Stimulated activated CD4-positive, alpha-beta T cell treated with anti-CD3 and anti-CD28 coated beads, Interleukin-4, amount 100 ng/mL, for 24 hours (primary cell): Measurements from ENCODE around the gene PPIA.

ENCODE experiments used
- DNase-seq: peaks from one replicate; pipeline ENCODE4 v3.0.0-alpha.2; 2020

PPIA gene

DNA sequence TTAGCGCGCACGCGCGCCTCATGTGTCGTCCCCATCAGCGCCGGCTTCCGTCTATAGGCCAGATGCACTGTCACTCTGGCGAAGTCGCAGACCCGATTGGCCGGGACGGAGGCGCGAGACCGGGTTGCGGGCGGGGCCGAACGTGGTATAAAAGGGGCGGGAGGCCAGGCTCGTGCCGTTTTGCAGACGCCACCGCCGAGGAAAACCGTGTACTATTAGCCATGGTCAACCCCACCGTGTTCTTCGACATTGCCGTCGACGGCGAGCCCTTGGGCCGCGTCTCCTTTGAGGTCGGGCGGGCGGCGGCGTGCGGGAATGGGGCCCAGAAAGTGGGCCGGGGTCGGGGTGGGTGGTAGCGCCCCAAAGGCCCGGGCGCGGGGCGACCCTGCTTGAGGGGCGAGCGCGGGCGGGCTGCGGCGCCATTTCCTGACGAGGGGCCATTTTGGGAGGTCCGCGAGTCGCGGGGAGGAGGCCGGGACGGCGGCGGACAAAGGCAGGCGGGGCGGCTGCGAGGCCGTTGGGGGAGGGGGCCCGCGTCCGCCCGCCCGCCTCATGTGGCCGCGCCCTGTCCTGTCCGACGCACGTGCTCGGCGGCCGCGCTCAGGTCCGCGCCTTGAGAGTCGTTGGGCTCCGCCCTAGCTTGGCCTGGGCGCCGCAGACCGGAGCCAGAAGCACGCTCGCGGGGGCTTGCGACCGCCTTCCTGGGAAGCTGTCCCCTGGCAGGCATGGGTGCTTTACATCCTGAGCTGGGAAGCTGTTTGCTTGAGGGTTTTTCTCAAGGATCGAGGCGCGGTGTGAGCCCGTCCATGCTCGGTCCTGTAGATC, at the start of gene PPIA:
TSS of gene PPIA (plus strand) at position 178 of the 825 bp plus-strand sequence. CDS start at position 222, 44 bp downstream.
- peak; percentile 99 for DNase-seq

DNA sequence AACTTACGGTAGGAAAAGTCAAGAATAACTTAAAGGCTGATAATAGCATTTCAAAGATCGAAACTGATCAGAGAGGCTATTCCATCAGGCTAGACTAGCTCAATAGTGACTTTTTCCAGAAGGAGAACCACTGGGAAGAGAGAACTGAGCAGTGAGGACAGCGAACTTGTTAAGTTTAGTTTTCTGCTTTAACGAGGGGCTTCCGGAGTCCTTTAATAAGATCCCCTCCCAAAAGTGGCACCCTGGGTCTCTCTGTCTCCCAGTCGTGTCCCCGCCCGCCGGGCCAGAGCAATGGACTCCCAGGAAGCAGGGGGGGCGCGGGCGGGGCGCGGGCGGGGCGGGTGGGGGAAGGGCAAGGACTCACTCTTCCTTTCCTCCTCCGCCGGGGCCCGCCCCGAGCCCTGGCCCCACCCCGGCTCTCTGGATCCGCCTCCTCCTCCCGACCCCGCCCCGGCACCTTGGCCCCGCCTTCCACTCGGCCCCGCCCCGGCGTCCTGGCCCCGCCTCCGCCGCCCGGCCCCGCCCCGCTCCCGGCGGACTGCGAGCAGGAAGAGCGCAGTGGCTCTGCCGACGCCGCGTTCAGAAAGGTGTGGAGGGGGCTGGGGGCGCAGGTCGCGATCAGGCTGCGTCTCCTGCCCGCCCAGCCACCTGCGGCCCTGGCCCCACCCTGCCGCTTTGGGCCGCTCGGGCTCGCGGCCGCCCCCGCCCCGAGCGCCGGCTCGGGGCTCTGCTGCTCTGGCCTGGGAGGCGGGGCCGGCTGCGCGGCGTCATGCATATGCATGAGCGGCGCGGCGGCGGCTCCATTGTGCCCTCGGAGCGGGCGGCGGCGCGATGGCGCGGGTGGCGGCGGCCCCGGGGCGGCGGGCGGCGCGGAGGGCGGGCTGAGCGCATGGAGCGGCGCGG, 48.2 kb upstream of the PPIA start, which contains the start of gene ZMIZ2:
TSS of gene ZMIZ2 (plus strand) at position 803 of the 903 bp plus-strand sequence. CDS start 7,403 bp downstream, outside the sequence.
- peak; percentile 90 for DNase-seq

DNA sequence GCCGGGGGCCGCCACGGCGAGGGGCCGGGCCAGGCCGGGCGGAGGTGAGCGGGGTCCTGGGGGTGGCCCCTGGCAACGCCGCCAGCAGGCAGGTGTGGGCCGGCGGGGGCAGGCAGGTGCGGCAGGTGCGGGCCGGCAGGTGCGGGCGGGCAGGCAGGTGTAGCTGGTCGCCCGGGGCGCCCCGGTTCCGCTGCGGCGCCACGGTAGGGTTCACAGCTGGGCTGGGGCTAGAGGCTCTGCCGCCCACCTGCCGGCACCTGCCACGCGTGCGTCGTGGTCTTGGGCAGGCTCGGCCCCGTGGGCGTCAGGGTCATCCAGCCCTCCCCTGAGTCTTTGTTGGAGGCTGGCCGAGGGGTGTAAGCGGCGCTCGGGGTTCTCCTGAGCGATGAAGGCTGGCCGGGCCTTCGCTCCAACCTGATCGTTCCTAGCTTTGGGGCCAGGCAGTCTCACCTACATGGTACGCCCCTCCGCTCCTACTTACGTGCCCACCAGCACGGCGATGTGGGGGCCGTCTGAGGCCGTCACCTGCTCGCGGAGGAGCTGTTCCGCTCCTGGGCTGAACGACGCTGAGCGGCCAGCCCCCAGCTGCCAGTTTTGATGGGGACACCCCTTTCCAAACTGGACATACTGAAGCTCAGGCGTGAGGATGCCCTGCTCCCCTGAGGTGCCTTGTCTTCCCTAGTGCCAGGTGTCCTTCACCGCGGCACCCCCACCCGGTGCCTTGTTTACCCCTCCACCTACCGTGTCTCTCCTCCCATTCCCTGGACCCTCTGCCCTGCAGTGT, 47.3 kb upstream of the PPIA start:
- no peak for DNase-seq

DNA sequence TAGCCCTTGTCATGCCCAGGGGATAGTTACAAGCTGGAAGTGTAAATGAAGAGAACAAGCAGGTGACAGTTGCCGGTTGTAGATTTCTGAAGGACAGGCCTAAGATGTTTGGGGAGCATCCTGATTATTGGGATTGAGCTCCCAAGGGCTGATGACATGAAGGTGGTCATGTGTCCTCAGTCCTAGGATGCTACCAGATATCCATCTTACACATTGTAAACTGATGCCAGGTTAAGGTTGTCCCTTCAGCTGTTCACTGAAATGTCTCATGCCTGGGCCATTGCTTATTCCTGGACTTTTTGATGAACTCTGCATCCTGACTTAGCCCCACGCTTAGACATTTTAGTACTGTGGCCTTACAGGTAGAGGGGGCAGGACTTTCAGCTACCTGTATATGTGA, 46.5 kb upstream of the PPIA start:
- DNase-seq = no peak

DNA sequence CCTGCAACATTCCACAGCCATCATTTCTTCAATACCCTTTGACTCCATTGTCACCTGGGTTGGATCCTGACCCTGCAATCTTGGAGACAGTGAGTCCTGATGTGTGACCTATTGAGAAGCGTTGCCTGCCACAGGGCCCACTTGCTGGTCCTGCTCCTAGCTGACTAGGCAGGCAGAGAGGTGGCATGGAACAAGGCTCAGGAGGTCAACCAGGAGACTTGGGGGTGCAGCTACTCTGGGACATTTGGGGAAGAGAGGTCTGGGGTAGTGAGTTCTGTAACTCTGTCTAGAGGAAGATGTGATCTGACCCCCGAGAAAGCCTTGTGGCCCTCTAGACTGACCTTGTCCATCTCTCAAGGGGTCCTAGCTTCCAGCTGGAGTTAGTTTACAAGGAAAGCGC, 46.1 kb upstream of the PPIA start:
- no peak for DNase-seq

DNA sequence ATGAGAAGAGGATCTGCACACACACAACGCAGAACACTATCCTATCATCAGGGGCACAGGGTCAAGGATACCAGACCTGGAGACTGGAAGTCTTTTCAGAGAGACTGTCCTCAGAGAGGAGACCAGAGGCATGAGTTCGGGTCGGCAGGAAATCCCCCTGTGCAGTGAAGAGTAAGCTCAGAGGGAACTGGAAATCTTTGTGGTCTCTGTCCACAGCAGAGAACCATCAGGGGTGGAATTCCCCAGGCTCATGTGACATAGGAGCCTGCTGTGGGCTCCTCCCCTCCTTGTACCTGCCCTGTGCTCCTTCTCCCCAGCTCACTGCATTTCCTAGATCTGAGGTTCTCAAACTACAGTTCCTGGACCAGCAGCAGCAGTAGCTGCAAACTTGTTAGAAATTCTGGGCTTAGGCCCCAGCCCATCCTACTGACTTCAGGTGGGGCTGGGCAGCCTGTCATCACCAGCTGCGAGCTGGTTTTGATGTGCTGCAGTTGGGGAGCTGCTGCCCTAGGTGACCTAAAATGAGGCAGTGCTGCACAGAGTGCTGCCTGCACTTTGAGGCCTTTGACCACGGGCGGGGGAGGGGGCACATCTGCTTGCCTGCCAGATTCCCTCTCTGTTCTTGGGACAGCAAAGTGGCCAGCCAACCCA, 45.4 kb upstream of the PPIA start:
- peak; percentile 60 for DNase-seq

DNA sequence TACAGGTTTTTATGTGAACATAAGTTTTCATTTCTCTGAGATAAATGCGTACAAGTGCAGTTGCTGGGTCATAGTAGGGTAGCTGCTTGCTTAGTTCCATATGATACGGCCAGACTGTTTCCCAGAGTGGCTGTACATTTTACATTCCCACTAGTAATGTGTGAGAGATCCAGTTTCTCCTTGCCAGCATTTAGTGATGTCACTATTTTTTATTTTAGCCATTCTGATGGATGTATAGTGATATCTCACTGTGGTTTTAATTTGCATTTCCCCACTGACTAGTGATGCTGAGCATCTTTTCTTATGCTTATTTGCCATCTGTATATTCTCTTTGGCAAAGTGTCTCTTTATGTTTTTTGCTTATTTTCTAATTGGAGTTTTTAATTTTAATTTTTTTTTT, 43.7 kb upstream of the PPIA start:
- no peak for DNase-seq

DNA sequence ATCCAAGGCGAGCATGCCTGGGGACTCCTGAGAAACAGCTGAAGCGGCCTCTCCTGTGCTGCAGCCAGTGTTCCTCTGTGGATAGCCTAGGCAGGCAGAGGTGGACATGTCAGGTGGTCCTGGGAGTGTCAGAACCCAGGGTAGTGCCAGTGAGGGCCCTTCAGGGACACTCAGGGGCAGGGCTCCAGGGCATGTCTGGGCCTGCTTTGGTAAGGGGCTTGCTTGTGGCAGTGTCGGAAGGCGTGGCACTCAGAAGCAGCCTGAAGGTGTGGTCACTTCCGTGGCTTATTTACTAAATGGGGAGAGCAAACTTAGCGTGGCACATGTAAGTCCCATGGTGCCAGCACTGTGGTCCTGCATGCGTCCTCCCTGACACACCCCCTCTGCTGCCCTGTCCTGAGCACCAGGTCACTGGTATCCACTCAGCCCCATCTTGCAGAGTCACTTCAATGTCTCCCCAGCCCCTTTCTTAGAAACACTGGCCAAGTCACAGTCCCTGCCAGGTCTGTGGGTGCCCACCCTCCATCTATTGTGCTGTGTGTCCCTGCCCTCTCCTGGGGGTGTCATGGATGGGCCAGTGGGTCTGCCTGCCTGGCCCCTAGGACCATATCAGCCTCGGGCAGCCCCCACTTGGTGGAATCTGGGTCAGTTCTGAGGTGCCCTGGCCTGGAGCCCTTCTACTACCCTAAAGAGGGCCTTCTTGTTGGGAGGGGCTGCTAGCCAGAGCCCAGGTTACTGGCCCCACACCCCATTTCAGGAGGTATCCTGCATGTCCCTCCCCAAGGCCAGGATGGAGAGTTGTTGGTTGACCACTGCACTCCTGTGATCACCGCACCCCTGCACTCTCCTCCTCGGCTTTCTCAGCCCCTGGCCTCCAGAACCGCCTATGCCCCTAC, 41.4 kb upstream of the PPIA start:
- no peak for DNase-seq

DNA sequence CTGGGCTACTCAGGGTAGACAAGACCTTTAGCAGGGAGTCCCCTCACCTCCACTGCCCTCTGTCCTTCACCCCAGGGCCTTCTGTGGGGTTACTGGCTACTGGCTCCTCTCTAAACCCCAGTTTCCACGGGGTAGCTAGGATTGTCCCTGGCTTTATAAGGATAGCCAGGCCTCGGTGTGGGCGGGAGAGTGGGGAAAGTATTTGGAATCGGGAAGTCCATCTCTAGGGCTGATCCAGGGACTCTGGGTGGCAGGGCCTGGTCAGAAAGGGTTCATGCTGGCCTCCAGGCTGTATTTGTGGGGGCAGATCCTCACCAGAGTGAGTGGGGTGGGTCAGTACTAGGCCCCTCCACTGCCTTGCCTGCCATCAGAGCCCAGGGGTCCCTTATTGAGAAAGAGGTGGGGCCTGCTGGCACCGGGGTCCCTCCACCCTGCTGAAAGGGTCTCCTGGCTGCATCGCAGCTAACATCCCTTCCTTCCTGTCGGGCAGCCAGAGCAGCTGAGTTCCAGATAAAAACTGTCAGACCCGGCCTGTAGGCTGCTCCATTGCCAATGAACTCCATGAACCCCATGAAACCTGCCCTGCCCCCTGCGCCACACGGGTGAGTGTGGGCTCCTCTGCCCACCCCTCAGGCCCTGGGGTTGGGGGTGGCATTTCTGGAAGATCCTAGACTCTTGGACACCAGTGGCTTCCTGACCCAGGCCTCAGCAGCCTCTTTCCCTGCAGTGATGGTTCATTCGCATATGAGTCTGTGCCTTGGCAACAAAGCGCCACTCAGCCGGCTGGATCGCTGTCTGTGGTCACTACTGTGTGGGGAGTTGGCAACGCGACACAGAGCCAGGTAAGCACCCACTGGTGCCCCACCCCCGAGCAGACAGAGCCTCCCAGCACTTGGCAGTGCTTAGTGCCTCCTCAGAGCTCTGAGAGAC, 40.5 kb upstream of the PPIA start:
- no peak for DNase-seq

DNA sequence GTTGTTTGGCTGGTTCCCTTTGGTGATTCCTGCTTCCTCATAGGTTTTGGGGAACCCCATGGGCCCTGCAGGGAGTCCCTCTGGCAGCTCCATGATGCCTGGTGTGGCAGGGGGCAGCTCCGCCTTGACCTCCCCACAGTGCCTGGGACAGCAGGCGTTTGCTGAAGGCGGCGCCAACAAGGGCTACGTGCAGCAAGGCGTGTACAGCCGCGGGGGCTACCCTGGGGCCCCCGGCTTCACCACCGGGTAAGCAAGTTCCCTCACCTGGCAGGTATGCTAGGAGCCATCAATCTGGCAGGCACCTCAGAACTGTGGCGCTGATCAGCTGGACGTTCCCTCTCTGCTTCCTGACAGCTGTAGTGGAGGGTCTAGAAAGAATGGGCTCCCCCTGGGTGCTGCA, 39.6 kb upstream of the PPIA start:
- DNase-seq = no peak

DNA sequence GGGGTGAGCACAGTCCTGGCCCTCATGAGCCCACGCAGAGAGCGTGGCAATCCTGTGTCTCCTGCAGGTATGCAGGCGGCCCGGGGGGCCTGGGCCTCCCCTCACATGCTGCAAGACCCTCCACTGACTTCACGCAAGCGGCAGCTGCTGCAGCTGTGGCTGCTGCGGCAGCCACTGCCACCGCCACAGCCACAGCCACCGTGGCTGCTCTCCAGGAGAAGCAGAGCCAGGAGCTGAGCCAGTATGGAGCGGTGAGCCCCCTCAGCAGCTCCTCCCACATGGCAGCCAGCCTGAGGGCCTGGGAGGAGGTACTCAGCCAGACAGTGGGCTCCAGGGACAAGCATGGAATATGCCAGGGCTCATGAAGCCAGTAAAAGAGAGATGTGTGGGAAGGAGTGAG, 39.2 kb upstream of the PPIA start:
- DNase-seq = no peak

DNA sequence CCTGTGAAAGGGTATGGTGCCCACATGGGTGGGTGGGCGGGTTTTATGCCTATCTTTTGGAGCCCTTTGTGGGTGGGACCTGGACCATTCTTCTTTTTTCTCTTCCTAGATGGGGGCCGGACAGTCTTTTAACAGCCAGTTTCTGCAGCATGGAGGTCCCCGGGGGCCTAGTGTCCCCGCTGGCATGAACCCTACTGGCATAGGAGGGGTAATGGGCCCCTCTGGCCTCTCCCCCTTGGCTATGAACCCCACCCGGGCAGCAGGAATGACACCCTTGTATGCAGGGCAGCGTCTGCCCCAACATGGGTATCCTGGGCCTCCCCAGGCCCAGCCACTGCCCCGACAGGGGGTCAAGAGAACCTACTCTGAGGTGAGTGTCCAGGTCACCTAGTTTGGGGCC, 38.7 kb upstream of the PPIA start:
- DNase-seq = no peak

DNA sequence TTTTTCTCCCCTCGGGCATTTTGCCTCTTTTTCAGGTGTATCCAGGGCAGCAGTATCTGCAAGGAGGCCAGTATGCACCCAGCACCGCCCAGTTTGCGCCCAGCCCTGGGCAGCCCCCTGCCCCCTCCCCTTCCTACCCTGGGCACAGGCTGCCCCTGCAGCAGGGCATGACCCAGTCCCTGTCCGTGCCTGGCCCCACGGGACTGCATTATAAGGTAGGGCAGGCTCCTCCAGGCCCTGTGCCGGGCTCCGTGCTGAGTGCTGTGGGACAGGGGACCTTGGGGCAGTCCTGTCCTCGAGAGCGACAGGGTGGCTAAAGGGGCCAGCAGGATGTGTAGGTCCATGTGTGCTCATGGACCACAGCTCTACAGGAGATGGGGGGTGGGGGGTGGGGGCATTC, 37.2 kb upstream of the PPIA start:
- no peak for DNase-seq

DNA sequence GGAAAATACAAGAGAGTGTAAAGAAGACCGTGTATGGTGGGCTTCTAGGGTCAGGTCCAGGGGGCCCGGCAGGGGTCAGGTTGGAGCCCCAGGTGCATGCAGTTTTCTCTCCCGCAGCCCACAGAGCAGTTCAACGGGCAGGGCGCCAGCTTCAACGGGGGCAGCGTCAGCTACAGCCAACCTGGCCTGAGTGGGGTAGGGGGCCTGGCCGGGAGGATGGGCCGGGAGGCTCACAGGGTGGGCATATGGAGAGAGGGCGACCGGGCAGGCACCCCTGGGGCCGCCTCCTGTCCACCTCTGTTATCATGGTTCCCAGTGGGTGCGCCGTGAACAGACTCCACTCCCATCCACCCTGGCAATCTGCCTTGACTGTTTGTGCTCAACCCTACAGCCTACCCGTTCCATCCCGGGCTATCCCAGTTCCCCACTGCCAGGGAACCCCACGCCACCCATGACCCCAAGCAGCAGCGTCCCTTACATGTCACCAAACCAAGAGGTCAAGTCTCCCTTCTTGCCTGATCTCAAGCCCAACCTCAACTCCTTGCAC, 36.4 kb upstream of the PPIA start:
- DNase-seq = no peak

DNA sequence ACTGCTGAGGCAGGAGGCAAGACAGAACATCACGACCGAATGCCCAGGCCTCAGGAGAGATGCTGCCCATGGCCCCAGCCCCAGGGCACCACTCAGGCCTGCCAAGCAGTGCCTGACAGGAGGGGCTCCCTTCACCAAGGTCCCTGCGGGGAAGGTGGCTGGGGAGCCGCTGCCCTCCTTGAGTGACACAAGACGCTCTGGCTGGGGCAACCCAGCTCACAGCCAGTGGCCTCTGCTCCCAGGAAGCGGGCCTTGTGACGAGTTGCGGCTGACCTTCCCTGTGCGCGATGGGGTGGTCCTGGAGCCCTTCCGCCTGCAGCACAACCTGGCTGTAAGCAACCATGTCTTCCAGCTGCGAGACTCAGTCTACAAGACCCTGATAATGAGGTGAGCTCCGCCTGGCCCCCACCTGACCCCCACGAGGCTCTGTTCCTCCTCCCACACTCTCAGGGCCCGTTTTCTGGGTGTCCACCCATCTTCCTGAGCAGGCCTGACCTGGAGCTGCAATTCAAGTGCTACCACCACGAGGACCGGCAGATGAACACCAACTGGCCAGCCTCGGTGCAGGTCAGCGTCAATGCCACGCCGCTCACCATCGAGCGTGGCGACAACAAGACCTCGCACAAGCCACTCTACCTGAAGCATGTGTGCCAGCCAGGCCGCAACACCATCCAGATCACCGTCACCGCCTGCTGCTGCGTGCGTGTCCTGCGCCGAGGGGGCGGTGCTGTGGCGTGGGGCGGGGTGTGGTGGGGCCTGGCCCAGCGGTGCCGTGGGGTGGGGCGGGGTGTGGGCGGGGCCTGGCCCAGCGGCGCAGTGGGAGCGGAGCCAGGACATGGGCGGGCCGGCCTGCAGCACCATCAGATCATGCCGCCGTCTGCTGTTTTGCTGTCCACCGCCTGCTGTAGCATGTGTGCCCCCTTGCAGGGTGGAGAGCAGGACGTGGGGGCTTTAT, 35.0 kb upstream of the PPIA start:
- no peak for DNase-seq

DNA sequence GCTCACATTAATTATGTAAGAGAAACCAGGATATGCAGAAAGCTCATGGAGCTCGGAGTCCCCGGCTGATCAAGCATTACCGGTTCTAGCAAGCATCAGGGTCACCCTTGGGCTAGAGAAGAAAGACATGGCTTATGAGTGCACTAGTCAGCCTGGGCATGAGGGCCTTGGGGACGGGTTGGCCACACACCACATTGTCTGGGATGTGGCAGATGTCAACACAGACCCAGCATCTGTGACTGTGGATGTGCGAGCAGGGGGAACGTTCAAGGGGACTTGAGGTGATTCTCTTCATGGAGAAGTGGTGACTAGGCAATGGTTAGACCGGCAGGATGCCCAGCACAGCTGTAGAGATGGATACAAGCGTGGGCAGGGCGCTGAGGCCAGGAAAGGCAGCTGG, 34.2 kb upstream of the PPIA start:
- no peak for DNase-seq

DNA sequence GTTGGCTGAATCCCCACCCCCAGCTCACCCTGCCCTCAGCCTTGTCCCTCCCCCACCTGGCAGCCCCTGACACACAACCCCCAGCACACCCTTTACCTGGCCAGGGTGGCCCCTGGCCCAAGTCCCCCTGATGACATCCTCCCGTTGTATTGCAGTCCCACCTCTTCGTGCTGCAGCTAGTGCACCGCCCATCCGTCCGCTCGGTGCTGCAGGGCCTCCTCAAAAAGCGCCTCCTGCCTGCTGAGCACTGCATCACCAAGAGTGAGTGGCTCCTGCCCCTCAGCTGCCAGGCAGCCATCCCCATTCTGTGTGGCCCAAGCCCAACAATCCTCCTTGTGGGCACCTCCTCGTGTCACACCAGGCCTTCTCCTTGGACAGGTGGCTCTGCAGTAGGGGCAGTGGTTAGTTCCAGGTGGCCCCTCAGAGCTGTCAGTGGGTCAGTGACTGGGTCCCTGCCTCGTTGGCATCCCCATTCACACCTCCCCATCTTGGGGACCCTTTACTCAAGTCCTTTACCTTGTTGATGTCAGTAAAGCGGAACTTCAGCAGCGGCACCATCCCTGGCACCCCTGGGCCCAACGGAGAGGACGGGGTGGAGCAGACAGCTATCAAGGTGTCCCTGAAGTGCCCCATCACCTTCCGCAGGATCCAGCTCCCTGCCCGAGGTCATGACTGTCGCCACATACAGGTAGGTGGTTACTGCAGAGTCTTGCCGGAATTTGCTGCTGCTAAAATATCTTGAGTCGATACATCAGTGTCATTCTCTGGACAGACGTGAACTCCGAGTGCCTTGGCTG, 33.6 kb upstream of the PPIA start:
- no peak for DNase-seq

DNA sequence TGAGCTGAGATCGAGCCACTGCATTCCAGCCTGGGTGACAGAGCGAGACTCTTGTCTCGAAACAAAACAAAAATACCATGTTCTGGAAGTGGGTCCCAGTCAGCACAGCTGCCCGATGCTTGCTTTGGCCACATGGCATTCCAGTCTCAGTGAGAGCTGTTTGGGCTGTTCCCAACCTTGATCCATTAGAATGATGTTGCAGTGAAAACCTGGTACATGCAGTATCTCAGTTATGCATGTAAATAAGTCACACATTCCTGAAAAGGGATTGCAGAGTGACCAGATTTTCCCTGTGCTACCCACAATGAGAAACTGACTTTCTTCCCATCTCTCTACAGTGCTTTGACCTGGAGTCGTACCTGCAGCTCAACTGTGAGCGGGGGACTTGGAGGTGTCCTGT, 32.4 kb upstream of the PPIA start:
- DNase-seq = no peak
